GM21786 (cell line): ENCODE results near the gene KIF3B.
"Not testable (repeated sequence)": the region's sequence is repeated elsewhere in the genome, so short reads cannot be mapped to it uniquely, and the experiment has no call there.

ENCODE experiments used
- ATAC-seq: cut with Tn5 transposase; IDR thresholded peaks from one replicate; pipeline ENCODE4 v1.9.1; 2021; ENCODE audit not compliant: unreplicated experiment

The KIF3B gene

GRCh38 chr20:32355417-32355841 lies 78.0 kb downstream of the KIF3B start:
- peak; percentile 28 for ATAC-seq

GRCh38 chr20:32355907-32356621 lies 78.6 kb downstream of the KIF3B start:
- ATAC-seq: not testable (repeated sequence)

- no peak for ATAC-seq
These were observed 79.3 kb downstream of the KIF3B start for GRCh38 chr20:32356622-32357374.

- no peak for ATAC-seq
These were observed 80.0 kb downstream of the KIF3B start for GRCh38 chr20:32357375-32357868.

- ATAC-seq: peak; percentile 72
These were observed 80.6 kb downstream of the KIF3B start, which contains the start of gene ASXL1 for GRCh38 chr20:32357869-32358631. Gene ASXL1 (plus strand): TSS chr20:32358331. CDS start chr20:32358776, 445 bp downstream.

GRCh38 chr20:32358632-32358882 lies 81.1 kb downstream of the KIF3B start:
- ATAC-seq: no peak

- no peak for ATAC-seq
These were observed 81.6 kb downstream of the KIF3B start for GRCh38 chr20:32358883-32359632.

- no peak for ATAC-seq
These were observed 82.3 kb downstream of the KIF3B start for GRCh38 chr20:32359633-32360332.

GRCh38 chr20:32360333-32360634 lies 82.8 kb downstream of the KIF3B start:
- ATAC-seq: no peak

GRCh38 chr20:32362901-32363364 lies 85.5 kb downstream of the KIF3B start:
- no peak for ATAC-seq

- ATAC-seq: no peak
These were observed 86.0 kb downstream of the KIF3B start for GRCh38 chr20:32363492-32363891.

GRCh38 chr20:32364554-32365208 lies 87.2 kb downstream of the KIF3B start:
- no peak for ATAC-seq

GRCh38 chr20:32365564-32365963 lies 88.1 kb downstream of the KIF3B start:
- no peak for ATAC-seq

- ATAC-seq: no peak
These were observed 88.9 kb downstream of the KIF3B start for GRCh38 chr20:32366380-32366779.

GRCh38 chr20:32368323-32368722 lies 90.9 kb downstream of the KIF3B start:
- ATAC-seq: no peak

GRCh38 chr20:32368925-32369324 lies 91.5 kb downstream of the KIF3B start:
- no peak for ATAC-seq

- no peak for ATAC-seq
These were observed 93.4 kb downstream of the KIF3B start for GRCh38 chr20:32370897-32371296.

- ATAC-seq: no peak
These were observed 101.0 kb downstream of the KIF3B start for GRCh38 chr20:32378461-32378860.

- not testable (repeated sequence) for ATAC-seq
These were observed 102.6 kb downstream of the KIF3B start for GRCh38 chr20:32380037-32380436.

- no peak for ATAC-seq
These were observed 103.3 kb downstream of the KIF3B start for GRCh38 chr20:32380745-32381144.
